CD4-positive, alpha-beta T cell treated with Interleukin-15 for 4 hours (primary cell): ENCODE data around the gene STYK1.
A peak's percentile ranks its signal among the peaks of the same experiment; 100 is the strongest.

Experiments used
- DNase-seq: peaks from one replicate; pipeline ENCODE4 v3.0.0-alpha.2; 2020; ENCODE audit warnings: low spot score

The STYK1 gene, protein sequence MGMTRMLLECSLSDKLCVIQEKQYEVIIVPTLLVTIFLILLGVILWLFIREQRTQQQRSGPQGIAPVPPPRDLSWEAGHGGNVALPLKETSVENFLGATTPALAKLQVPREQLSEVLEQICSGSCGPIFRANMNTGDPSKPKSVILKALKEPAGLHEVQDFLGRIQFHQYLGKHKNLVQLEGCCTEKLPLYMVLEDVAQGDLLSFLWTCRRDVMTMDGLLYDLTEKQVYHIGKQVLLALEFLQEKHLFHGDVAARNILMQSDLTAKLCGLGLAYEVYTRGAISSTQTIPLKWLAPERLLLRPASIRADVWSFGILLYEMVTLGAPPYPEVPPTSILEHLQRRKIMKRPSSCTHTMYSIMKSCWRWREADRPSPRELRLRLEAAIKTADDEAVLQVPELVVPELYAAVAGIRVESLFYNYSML

DNA sequence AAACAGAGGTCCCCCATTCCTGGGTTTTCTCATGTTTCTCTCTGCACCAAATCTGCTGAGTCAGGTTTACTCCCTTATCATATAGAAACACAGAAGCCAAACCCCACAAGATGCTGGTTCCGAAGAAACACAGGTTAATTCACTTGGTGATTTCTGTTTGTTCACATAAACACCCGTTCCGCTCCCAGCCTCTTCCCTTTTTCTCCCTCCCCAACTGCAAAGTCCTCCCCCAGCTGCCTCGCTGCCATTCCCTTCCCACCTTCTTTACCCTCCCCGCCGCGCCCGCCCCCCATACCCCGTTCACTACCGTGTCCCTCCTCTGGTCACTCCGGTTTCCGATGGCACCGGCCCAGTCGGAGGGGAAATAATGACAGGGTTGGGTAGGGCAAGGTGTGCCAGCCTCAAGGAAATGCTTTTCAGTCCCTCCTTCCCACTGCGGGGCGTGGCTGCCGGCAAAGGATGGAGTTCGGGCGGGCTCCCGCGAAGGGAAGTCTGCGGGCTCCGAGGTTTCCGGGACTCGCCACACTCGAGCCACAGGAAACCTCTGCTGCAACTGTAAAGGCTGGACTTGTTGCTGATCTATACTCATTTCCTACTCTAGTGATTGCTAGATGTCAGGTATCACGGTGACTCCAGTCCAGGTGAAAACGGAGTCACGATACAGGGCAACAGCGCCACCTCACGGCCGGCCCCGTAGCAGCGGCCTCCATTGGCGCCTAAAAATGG, at the start of gene STYK1:
Gene STYK1 (minus strand): TSS at position 394 of the 726 bp plus-strand sequence. CDS start 39,434 bp downstream, outside the sequence.
- DNase-seq, result peak; percentile 69

DNA sequence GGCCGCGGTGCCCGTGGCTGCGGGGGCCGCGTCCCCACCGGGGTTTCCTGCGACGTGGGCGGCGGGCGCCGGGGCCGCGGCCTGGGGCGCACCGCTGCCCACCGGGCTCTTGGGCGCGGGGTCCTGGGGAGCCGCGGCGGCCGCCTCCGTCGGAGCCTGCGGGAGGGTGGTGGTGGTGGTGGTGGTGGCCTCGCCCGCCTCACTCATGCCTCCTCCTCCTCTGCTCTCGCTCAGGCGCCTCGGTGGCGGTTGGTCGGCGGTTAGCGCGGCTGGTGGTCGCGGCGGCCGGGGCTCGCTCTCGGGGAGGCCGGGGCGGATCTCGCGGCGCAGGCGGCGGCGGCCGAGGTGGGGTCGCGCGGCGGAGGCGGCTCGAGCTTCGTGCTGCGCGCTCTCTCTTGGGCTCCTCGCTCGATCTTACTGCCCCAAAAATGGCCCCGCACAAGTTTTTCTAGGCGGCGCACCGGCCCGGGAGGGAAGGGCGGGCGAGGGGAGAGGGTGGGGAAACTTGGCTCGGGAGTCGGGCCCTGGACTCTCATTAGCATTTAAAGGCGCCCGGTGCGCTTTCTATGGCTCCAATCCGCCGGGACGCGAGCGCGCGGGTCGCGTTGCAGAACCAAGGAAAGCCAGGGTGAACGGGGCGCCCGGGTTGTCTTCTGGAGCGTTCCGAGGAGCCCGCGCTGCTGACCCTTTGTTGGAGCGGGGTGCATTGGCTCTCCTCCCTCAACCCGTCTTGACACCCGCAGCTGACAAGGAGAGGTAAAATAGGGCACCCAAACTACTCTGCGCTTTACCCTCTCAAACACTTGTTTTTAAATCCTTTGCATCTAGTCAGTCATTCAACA, 49.3 kb upstream of the STYK1 start, which contains the start of gene YBX3:
Gene YBX3 (minus strand): TSS at position 419 of the 842 bp plus-strand sequence. CDS start 212 bp downstream, at position 207.
- DNase-seq, result peak; percentile 45

DNA sequence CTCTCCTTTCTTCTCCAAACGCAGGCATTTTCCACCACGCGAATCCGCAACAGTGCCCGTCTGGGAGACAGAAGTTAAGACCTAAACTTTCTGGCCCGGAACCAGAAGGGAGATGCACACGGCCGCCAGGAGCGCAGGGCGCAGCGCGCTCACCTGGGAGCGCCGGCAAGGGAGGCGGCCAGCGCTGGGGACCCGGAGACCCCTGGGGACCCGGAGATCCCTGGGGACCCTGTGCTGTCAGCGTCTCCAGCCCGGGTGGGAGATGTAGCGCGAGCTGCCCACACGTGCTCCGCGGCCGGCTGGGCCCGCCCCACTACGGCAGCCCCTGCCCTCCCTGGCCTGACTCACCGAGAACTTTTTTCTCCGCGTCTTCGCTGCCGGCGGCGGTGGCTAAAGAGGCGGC, 48.7 kb upstream of the STYK1 start:
- peak; percentile 35 for DNase-seq

DNA sequence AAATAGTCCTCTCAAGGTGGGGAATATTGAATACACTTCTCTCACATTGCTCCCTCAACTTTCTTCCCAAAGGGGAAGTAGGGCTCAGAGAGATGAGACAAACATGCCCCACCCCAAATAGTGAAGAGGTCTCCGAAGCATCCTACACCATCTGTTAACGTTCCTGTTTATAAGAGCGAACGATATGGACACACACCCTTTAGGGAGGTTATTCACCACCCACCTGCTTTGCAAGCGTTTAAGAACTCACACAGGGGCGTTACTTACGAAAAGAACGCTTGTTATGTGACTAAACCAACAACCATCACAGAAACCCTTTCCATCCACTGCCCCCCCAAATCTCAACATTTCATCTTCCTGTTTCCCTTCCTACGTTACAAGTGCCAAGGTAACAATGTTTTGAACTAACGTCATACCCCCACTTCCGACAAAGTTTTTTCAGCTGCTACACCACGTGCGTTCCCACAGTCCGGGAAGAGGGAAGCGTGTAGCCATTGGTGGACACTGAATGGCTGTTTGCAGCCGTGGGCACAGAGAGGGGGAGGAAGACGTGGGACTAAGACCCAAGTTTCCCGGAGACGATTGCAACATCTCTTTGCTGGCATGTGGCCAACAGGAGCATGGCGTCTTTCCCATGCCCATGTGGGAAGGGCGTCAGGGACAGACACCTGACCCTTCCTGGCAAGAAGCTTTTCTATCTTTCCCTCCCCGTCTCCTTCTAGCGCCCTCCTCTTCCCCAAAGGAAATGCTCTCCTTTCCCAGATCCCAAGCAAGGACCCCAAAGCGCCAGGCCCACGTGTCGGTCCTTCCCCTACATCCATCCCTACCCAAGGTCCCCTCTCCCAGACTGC, 48.0 kb upstream of the STYK1 start:
- DNase-seq, result peak; percentile 63

DNA sequence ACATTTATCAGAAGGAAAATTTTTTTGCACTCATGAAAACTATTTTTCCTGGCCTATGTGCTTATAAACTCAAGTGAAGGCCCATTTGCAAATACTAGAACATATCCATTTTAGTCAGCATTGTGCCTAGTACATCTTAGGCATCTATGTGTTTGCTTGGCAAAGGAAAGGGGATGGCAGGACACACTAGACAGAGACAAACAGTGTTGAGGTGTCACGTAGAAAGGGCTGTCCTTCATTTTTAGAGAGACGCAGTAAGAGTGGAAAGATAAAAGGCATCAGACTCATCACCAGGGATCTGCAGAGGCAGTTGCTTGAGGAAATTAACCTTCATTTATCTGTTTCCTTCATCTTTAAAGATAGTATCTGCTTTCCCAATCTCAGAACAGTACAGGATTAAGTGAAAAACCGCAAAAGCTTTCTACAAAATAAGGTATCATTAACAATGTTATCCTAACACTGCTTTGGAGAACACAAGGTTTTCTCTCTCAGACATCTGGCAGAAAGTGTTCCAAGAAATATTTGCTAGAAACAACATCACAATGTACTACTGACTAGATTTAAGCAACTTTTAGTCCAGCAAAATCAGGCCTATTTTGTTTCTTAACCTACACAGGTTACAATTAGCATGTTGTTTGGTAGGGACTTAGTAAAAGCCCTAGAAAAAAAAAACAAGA, 47.3 kb upstream of the STYK1 start:
- DNase-seq, result no peak

DNA sequence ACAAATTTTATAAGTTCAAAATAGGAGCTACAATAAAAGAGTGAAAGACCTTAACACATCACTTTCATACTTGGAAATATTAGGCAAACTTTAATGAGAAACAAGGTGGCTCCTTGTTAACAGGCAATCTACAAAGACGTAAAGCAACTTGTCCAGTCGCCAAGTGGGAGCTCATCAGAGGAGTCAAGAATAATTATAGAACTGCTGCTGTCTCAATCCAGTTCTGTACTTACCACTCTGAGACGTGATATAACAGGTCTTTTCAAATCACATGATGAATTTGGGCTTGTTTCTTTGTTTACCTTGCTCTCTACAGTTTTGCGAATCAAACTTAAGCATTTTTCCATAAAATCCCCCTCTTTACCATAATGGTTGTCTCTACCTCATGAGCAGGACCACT, 45.6 kb upstream of the STYK1 start:
- no peak for DNase-seq

DNA sequence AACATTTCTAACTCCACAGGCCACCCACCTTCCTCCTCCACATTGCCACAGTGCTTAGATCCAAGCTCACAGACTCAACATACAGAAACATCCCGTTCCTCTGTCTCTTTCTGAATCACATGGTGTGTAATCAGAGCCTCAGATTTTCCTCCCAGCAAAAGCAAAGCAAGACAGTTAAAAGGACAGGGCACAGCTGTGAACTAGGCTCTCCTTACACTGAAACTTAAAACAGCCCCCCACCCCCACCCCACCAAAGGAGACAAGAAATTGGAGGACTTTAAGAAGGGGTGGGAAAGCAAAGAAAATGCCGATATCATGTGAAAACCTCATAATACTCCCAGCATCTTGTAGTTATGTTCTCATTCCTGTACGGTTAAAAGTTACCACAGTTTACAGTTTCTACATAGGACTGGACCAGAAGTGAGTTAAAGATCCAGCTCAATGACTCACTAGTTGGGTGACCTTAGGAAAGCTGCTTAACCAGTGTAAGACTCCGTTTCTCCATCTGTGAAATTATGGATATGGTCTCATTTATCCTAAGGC, 44.5 kb upstream of the STYK1 start:
- no peak for DNase-seq

DNA sequence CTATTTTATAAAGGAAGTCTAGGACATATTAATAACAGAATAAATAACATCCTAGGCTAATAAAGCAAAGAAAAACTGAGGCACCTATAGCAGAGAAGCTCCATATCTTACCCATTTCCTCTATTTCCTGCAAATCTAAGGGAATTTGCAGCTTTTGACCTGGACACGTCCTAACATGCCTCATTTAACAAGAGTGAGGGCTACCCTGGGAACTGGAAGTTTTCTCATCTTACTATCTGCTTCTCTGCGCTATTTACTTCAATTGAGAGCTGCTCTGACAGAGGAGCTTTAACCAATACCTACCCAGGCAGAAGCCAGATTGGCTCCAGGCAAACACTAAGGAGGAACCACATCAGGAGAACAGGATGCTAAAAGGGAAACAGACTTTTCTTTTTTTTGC, 43.6 kb upstream of the STYK1 start:
- DNase-seq, result no peak

DNA sequence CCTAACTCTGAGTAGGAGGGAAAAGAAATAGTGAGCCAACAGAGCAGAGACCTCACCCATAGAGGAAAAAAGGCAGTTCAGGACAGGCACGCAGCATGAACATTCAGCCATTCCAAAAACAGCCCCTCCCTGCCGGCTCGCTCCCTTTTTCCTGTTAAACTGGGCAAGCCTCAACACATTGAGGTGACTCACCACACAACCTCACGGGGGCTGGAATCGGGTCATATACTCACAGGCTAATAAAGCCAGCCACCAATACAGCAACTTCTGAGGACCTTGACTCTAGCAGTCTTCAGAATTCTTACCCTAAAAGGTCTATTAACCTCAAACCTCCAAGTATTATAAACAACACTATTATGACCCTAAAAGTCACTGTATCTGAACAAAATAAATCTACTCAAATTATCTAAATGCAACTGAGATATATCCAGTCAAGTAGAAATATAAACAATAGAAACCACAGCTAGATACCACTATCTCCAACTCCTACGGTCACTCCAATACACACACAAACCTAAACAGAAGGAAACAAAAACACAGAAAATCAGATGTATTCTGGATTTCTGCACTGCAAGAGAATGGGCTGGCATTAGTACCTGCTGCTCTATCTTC, 43.0 kb upstream of the STYK1 start:
- DNase-seq, result no peak

DNA sequence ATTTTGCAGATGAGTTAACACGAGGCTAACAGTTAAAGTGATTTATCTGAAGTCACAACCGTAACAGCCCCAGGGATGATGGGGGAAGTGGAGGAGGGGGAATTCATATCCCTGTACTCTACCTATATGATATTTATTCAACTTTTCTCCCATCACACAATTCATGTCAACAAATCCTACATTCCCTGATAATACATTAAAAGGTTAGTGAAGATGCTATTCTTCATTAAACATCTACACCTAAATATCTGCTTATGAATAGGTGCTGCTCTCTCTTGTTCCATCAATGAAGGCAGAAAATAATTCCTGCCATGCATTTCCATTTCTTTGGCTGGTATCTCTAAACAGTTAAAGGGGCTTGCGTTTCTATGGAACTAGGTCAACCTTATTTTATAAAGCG, 42.4 kb upstream of the STYK1 start:
- DNase-seq, result no peak

DNA sequence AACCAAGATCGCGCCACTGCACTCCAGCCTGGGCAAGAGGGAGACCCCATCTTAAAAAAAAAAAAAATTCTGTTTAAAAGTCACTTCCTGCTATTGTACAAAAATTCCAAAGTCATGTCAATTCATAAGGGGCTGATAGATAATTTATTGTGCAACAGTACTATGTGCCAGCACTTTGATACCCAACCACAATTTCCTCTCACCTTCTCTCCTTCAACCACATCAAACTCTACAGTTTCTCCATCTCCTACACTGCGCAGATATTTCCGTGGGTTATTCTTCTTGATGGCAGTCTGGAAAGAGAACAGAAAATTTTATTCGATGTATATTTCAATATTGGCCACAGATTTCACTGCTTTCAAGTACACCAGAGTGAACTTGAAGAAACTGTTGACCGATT, 41.6 kb upstream of the STYK1 start:
- DNase-seq, result peak; percentile 2

DNA sequence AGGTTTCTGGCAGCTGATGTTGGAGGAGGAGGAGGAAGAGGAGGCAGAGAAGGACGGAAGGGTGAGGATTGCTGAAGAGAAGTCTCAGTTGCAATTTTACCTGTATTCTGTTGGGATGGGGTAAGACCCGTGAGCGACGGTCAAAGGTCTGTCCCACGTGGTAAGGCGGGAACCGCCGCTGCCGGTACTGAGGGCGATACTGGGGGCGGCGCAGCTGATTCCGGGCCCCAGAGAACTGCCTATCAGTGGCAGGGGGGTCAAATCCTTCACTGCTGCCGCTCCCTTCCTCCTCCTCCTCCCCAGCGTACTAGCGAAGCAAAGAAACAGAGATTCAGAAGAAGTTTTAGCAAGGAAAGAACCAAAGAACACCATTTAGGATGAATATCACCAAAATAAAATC, 36.0 kb upstream of the STYK1 start:
- DNase-seq, result no peak

DNA sequence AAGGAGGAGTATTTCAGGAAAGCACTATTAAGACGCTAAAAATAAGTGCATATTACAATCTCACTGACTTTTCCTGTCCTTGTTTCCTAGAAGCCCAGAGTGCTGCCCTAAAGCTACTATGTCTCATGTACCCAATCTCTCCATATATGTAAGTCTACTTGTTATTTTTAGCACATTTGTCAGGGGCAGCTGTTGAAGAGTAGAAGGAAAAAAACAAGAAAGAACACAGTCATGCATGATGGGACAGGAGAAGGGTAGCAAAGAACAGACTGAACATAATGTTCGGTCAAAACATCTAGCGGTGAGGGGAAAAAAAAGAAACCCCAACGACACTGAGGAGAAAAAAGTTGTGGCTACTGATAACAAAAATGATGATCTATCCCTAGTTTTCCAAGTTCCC, 35.0 kb upstream of the STYK1 start:
- no peak for DNase-seq

DNA sequence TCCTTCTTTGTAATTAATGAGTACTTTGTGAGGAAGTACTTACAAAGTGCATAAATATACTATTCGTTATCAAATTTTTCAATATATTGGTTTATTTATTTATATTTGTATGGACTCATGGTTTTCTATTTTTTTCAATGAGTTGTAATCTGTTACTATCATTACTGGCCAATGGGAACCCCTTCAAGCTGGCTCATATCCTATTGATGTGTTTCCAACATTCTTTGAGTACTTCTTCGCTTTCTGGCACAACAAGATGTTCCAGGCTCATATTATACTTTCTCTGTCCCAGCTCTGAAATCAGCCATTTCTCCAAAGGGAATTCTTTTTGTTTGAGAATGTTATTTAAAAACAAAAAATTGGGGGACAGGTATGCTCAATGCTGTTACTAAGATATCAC, 31.8 kb upstream of the STYK1 start:
- no peak for DNase-seq

DNA sequence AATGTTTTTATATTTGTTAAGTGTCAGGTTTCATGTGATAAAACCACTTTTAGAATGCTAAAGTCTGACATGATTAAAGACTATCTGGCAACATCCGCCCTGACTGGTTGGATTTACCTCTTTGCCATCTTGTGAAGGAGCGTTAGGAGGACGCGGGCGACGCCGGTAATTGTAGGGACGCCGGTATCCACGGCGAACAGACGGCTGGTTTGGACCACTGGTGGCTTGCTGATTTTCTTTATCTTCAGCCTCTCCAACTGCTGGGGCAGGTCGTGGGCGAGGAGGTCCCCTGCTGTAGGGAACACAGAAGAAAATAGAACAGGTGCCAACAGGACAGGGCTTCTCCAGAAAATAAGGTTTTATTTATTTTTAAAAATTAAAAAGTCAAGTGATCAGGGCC, 28.0 kb upstream of the STYK1 start:
- no peak for DNase-seq

DNA sequence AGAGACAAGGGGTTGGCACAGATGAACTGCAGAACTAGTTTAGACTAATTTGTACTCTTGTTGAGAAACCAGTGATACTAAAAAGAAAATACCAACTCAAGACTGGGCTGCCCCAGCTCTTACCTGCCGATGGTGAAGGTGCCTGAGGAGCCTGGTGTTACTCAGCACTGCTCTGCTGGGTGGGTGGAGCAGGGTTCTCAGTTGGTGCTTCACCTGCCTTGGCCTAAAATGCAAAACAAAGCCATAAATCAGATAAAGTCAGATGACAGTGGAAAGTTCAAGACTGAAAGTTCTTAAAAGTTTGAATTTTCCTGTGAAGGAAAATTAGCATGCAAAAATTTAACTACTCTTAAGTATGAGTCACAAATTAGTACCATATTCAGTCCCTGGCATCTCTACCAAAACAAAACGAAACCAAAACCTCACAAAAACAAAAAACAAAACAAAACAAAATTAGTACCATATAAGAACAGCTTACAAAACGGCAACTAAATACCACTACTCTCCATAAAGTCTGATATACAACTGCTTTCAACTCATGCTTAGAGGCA, 27.4 kb upstream of the STYK1 start:
- peak; percentile 25 for DNase-seq

DNA sequence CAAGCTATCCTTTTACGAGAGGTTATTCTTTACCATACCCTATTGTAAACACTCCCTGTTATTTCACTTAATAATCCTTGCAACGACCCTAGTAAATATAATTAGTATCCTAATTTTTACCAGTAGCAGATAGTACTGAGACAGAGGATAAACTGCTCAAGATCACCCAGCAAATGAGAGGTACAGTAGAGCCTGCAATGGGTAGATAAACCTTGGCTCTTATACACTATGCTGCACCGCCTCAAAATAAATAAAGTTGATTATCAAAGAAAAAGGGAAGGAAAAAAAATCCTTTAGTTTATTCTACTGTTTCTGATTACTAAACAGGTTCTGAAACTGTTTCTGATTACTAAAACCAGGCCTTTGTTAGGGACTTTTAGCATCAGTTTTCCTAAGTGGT, 26.7 kb upstream of the STYK1 start:
- DNase-seq, result no peak

DNA sequence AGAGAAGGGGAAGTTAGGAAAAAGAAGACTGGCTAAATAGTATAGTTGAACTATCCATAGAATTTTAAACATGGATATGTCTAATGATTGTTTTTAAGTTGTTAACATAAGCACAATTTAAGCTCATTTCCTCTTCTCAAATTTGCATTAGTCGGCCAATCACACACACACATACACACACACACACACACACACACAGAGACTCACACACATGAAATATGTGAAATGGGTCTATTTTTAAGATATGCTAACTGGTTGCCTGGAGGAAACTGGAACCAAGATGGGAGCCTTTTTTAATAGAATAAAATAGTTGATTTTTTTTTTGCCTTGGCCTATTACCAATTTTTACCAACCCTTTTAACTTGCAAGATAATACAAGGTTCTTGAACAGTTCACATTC, 24.0 kb upstream of the STYK1 start:
- DNase-seq, result no peak

DNA sequence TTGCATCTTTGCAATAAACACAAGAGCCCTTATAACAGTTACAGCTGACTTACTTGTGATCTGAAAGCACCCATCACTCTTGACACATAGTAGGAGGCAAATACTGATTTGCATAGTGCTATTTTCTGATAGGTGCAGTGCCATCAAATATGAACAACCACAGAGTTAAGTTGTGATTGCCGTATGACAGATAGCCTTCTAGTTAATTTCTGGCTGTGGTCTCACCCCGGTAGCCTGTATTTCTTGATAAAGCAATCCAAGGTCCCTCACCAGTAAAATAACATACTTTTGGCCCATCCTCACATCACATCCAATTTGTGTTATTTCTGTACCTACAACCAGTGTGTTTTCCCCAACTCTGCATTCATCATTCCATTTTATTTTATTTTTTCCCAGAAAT, 23.3 kb upstream of the STYK1 start:
- DNase-seq, result no peak

DNA sequence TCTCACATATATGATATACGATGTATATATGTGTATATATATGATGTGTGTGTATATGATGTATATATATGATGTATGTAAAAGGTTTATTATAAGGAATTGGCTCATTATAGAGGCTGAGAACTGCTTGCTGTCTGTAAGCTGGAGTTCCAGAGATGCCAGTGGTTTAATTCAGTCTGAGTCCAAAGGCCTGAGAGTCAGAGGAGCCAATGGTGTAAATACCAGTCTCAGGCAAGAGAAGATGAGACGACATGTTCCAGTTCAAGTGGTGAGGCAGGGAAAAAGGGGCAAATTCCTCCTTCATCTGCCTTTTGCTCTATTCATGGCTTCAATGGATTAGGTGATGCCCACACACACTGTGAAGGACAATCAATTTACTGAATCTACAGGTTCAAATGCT, 17.1 kb upstream of the STYK1 start:
- DNase-seq, result no peak
